ENCODE results near the gene COL27A1.
A peak's percentile ranks its signal among the peaks of the same experiment; 100 is the strongest.

GRCh38 chr9:114263853-114264510 lies 108.6 kb downstream of the COL27A1 start:
- TF ChIP-seq CTCF (conservative IDR thresholded peaks at IDR 0.05; ENCODE audit: low read depth in 2 of 2) (peak; percentile 35 to 67; a peak in 3 of 4 replicates), REST (IDR thresholded peaks at IDR 0.05; ENCODE audit: unreplicated experiment) (no peak), EZH2 (IDR thresholded peaks at IDR 0.05; ENCODE audit: low read depth, unreplicated experiment) (no peak), POLR2AphosphoS5 (IDR thresholded peaks at IDR 0.05; ENCODE audit: low read depth) (no peak), ZNF331 (CRISPR knock-in tag; IDR thresholded peaks at IDR 0.05; ENCODE audit: low read depth) (no peak), STAT1 (IDR thresholded peaks at IDR 0.05; ENCODE audit: unreplicated experiment) (no peak)

Data from GM23338 (cell line).